B cell (primary cell): ENCODE results near the gene IER2.

ENCODE experiments used
- CTCF ChIP-seq: fragments of 200-600 bp; IDR thresholded peaks from one replicate; pipeline ENCODE4 v1.8.0; 2022; ENCODE audit warnings: antibody characterized with exemption, mild to moderate bottlenecking
- EZH2 ChIP-seq: IDR thresholded peaks from 2 replicates; pipeline ENCODE4 v1.6.1; 2012; ENCODE audit warnings: borderline replicate concordance, low read depth, mild to moderate bottlenecking, moderate library complexity, low read length; ENCODE audit not compliant: insufficient read depth, poor library complexity, severe bottlenecking

- no peak for TF ChIP-seq CTCF
- TF ChIP-seq EZH2, result no peak
Observed at GRCh38 chr19:13138171-13138915, 11.9 kb upstream of the IER2 start.
